ENCODE measurements around the gene PGM2. TPM values are rescaled to one million over a fixed set of nuclear protein-coding genes. Genes with fewer than 3 reads are reported as not detected.
A peak's percentile ranks its signal among the peaks of the same experiment; 100 is the strongest.
"Not testable (repeated sequence)": the region's sequence is repeated elsewhere in the genome, so short reads cannot be mapped to it uniquely, and the experiment has no call there.

Gene PGM2
- total RNA-seq, 4 donors from 2014 or later: 15.9 to 34.0 (median 26.2) TPM

GRCh38 chr4:37818752-37819151 lies 7.7 kb upstream of the PGM2 start:
- ATAC-seq (ENCODE audit: low FRiP score) (no peak), DNase-seq (ENCODE audit: low spot score) (no peak)
- TF ChIP-seq CTCF (IDR thresholded peaks at IDR 0.05): no peak

GRCh38 chr4:37820458-37820857 lies 6.0 kb upstream of the PGM2 start:
- DNase-seq (ENCODE audit: low spot score); ATAC-seq (ENCODE audit: low FRiP score): not testable (repeated sequence)

- no peak for DNase-seq (ENCODE audit: low spot score)
- TF ChIP-seq CTCF (IDR thresholded peaks at IDR 0.05): no peak
- no peak for ATAC-seq (ENCODE audit: low FRiP score)
These were observed 4.4 kb upstream of the PGM2 start for GRCh38 chr4:37821953-37822605.

GRCh38 chr4:37825501-37825900 lies 985 bp upstream of the PGM2 start:
- ATAC-seq (ENCODE audit: low FRiP score); DNase-seq (ENCODE audit: low spot score): not testable (repeated sequence)

- peak; percentile 27 for ATAC-seq (ENCODE audit: low FRiP score)
- no peak for DNase-seq (ENCODE audit: low spot score)
These were observed 555 bp upstream of the PGM2 start for GRCh38 chr4:37825968-37826294.

GRCh38 chr4:37827030-37827685 lies 672 bp downstream of the PGM2 start:
- TF ChIP-seq CTCF (IDR thresholded peaks at IDR 0.05): no peak
- DNase-seq (ENCODE audit: low spot score) (no peak), ATAC-seq (ENCODE audit: low FRiP score) (peak; percentile 33)

More at GRCh38 chr4:37825968-37826294, 555 bp upstream of the PGM2 start:
- TF ChIP-seq CTCF (IDR thresholded peaks at IDR 0.05): no peak

- TF ChIP-seq CTCF (IDR thresholded peaks at IDR 0.05): no peak
- ATAC-seq (ENCODE audit: low FRiP score): peak; percentile 45
- no peak for DNase-seq (ENCODE audit: low spot score)
These were observed 1.4 kb downstream of the PGM2 start for GRCh38 chr4:37827802-37828321.

GRCh38 chr4:37828843-37829242 lies 2.4 kb downstream of the PGM2 start:
- no peak for ATAC-seq (ENCODE audit: low FRiP score)
- no peak for DNase-seq (ENCODE audit: low spot score)
- no peak for TF ChIP-seq CTCF (IDR thresholded peaks at IDR 0.05)
